ENCODE data around the gene S100A14. TPM values are rescaled to one million over a fixed set of nuclear protein-coding genes. Genes with fewer than 3 reads are reported as not detected.

S100A14 gene
- polyA plus RNA-seq, 1 donor from 2014 or later, result not detected

- Histone ChIP-seq H4K20me1 (ENCODE audit: insufficient read depth) (no peaks in the 10 kb centered on the region), H3K79me2 (replicated peaks; ENCODE audit: insufficient read depth, low read length) (peaks cover 15% of the 10 kb centered on the region), H3K27ac (ENCODE audit: low read length) (peak within 1 kb of the TSS; percentile 76), H3K4me2 (ENCODE audit: low read length) (peak within 1 kb of the TSS; percentile 57), H3K9me3 (ENCODE audit: low read length) (no peaks in the 10 kb centered on the region), H2AFZ (ENCODE audit: low read depth, low read length) (peak within 1 kb of the TSS; percentile 51), H3K4me3 (ENCODE audit: low read length) (peak within 1 kb of the TSS; percentile 79), H3K9me2 (ENCODE audit: insufficient read depth, low read length) (no peaks in the 10 kb centered on the region), H3K27me3 (ENCODE audit: insufficient read depth, low read depth, low read length) (no peaks in the 10 kb centered on the region), H3K9ac (ENCODE audit: low read length) (peak within 1 kb of the TSS; percentile 86), H3K36me3 (ENCODE audit: insufficient read depth, low read length) (no peaks in the 10 kb centered on the region), H3F3A (ENCODE audit: insufficient read depth, low read length, poor library complexity, severe bottlenecking) (no peaks in the 10 kb centered on the region)
- TF ChIP-seq EP300 (conservative IDR thresholded peaks at IDR 0.05; ENCODE audit: poor library complexity, severe bottlenecking), result peak; percentile 31
- TF ChIP-seq REST (IDR thresholded peaks at IDR 0.05; ENCODE audit: borderline replicate concordance), result peak; percentile 11
- TF ChIP-seq EZH2 (IDR thresholded peaks at IDR 0.05; ENCODE audit: borderline replicate concordance, insufficient read depth, low read length, poor library complexity, severe bottlenecking), result no peak
- peak; percentile 26 for TF ChIP-seq SMC3 (conservative IDR thresholded peaks at IDR 0.05; ENCODE audit: poor library complexity)
- peak; percentile 84 for TF ChIP-seq POLR2AphosphoS5 (IDR thresholded peaks at IDR 0.05)
- peak; percentile 72 for TF ChIP-seq MXI1 (conservative IDR thresholded peaks at IDR 0.05; ENCODE audit: poor library complexity, severe bottlenecking)
- TF ChIP-seq RAD21 (conservative IDR thresholded peaks at IDR 0.05), result peak; percentile 20
- peak; percentile 54 for TF ChIP-seq CTCF (IDR thresholded peaks at IDR 0.05; ENCODE audit: poor library complexity, severe bottlenecking)
- TF ChIP-seq TAF1 (IDR thresholded peaks at IDR 0.05; ENCODE audit: low read depth), result peak; percentile 61
These were observed 42.5 kb upstream of the S100A14 start, which contains the start of gene SNAPIN for GRCh38 chr1:153658400-153659174. Gene SNAPIN (plus strand): TSS chr1:153658703. CDS start chr1:153658744, 41 bp downstream.

- Histone ChIP-seq H3K79me2 (replicated peaks; ENCODE audit: insufficient read depth, low read length) (peaks cover 15% of the 10 kb centered on the region), H4K20me1 (ENCODE audit: insufficient read depth) (no peaks in the 10 kb centered on the region), H3K4me2 (ENCODE audit: low read length) (no peak overlapping the region), H2AFZ (ENCODE audit: low read depth, low read length) (no peak overlapping the region), H3K9ac (ENCODE audit: low read length) (no peak overlapping the region), H3K27ac (ENCODE audit: low read length) (no peak overlapping the region), H3K36me3 (ENCODE audit: insufficient read depth, low read length) (no peaks in the 10 kb centered on the region), H3K4me3 (ENCODE audit: low read length) (no peak overlapping the region), H3K27me3 (ENCODE audit: insufficient read depth, low read depth, low read length) (no peaks in the 10 kb centered on the region), H3F3A (ENCODE audit: insufficient read depth, low read length, poor library complexity, severe bottlenecking) (no peaks in the 10 kb centered on the region), H3K9me3 (ENCODE audit: low read length) (no peaks in the 10 kb centered on the region), H3K9me2 (ENCODE audit: insufficient read depth, low read length) (no peaks in the 10 kb centered on the region)
- TF ChIP-seq MXI1 (conservative IDR thresholded peaks at IDR 0.05; ENCODE audit: poor library complexity, severe bottlenecking) (no peak), REST (IDR thresholded peaks at IDR 0.05; ENCODE audit: borderline replicate concordance) (no peak), RAD21 (conservative IDR thresholded peaks at IDR 0.05) (no peak), EZH2 (IDR thresholded peaks at IDR 0.05; ENCODE audit: borderline replicate concordance, insufficient read depth, low read length, poor library complexity, severe bottlenecking) (no peak), TAF1 (IDR thresholded peaks at IDR 0.05; ENCODE audit: low read depth) (no peak), SMC3 (conservative IDR thresholded peaks at IDR 0.05; ENCODE audit: poor library complexity) (no peak), CTCF (IDR thresholded peaks at IDR 0.05; ENCODE audit: poor library complexity, severe bottlenecking) (no peak), POLR2AphosphoS5 (IDR thresholded peaks at IDR 0.05) (no peak)
These were observed 39.2 kb upstream of the S100A14 start for GRCh38 chr1:153655333-153655732.
